Measurements from ENCODE around the gene WWOX. TPM values are rescaled to one million over a fixed set of nuclear protein-coding genes. Genes with fewer than 3 reads are reported as not detected.

WWOX gene
- total RNA-seq, 1 donor from 2014 or later: 28.2 TPM

GRCh38 chr16:78317564-78318240 lies 218.2 kb downstream of the WWOX start:
- no peak for DNase-seq (ENCODE audit: extremely low spot score, unreplicated experiment)
- H3K4me1 Mint-ChIP-seq (ENCODE audit: unreplicated experiment): peaks cover 34% of the 10 kb centered on the region
- no peaks in the 10 kb centered on the region for H3K9me3 Mint-ChIP-seq
- no peak overlapping the region for H3K4me3 Mint-ChIP-seq
- no peak for TF ChIP-seq CTCF (conservative IDR thresholded peaks at IDR 0.05)
- peaks cover 3% of the 10 kb centered on the region for H3K36me3 Mint-ChIP-seq
- H3K27ac Mint-ChIP-seq: no peak overlapping the region
- H3K27me3 Mint-ChIP-seq: peaks cover 26% of the 10 kb centered on the region

GRCh38 chr16:78321620-78322360 lies 222.3 kb downstream of the WWOX start:
- Mint-ChIP-seq H3K4me1 (ENCODE audit: unreplicated experiment) (peaks cover 62% of the 10 kb centered on the region), H3K36me3 (peaks cover 3% of the 10 kb centered on the region)

GRCh38 chr16:78323315-78323714 lies 223.9 kb downstream of the WWOX start:
- TF ChIP-seq CTCF (conservative IDR thresholded peaks at IDR 0.05): no peak
- Mint-ChIP-seq H3K9me3 (no peaks in the 10 kb centered on the region), H3K27ac (no peak overlapping the region), H3K4me1 (ENCODE audit: unreplicated experiment) (peaks cover 51% of the 10 kb centered on the region), H3K36me3 (peaks cover 3% of the 10 kb centered on the region), H3K27me3 (peaks cover 31% of the 10 kb centered on the region), H3K4me3 (no peak overlapping the region)
- DNase-seq (ENCODE audit: extremely low spot score, unreplicated experiment): no peak

More at GRCh38 chr16:78321620-78322360, 222.3 kb downstream of the WWOX start:
- Mint-ChIP-seq H3K27me3 (peaks cover 33% of the 10 kb centered on the region), H3K9me3 (no peaks in the 10 kb centered on the region), H3K27ac (peak overlapping the region; percentile 54), H3K4me3 (no peak overlapping the region)
- TF ChIP-seq CTCF (conservative IDR thresholded peaks at IDR 0.05): no peak
- no peak for DNase-seq (ENCODE audit: extremely low spot score, unreplicated experiment)

DNA sequence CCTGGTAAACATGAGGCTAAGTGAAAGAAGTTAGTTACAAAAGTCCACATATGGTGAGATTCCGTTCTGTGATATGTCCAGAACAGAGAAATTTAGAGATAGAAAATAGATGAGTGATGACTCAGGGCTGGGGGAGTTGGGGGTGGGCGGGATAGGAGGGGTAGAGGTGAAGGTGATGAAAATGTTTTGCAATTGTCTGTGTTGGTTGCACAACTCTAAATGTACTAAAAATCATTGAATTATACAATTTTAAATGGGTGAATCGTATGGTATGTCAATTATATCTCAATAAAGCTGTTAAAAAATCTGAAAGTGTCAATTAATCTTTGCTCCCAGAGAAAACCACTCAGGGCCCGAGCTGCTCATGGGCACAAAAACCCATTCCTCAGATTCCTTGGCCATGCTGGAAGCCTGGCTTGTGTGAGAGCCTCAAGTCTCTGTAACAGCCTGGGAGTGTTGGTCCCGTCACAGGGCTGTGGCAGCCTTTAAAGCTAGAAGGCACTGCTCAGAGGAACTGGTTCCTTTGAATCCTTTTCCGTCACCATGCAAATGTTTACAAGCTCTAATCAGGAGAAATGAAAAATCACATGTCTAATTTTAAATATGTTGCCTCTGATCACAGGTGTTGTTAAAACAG lies 225.3 kb downstream of the WWOX start:
- Mint-ChIP-seq H3K36me3 (no peaks in the 10 kb centered on the region), H3K9me3 (no peaks in the 10 kb centered on the region), H3K27ac (no peak overlapping the region), H3K27me3 (peaks cover 40% of the 10 kb centered on the region), H3K4me3 (no peak overlapping the region), H3K4me1 (ENCODE audit: unreplicated experiment) (peaks cover 51% of the 10 kb centered on the region)
- DNase-seq (ENCODE audit: extremely low spot score, unreplicated experiment): no peak
- TF ChIP-seq CTCF (conservative IDR thresholded peaks at IDR 0.05): no peak

DNA sequence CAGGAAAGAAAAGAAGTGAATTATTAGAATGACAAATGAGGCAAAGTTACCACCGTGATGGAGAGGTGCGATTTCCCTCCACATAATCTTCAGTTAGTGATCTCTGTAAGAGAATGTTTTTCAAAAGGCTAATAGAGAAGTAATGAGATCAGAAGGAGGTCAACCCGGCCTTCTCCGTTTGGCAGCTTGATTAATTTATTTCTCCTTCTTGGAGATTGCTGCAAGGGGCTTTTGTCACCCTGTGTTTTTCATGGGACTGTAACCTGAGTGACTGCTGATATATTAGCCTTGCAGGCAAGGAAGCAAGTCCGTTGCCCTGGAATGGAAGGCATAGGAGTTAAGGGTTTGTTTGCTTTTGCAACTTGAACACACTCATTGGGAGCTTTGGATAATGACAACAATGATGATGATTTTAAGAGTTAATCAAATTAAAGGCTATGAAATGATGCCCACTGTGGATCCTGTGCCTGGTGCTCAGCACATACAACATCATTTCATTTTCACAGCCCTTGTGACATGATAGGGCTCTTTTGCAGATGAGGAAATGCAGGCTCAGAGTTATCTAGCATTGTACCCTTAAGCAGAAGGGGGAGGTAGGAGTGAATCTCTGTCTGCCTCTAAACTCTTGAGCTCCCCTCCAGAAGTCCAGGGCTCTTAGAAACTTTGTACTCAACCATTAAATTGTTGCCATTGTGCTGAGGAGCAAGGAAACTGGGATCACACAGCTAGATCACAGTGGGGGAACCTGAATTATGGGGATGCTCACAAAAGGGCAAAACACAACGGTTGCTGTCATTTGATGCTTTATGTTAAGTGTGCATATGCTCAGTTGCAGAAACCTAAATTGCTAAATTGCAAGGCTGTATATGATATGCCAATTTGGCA lies 226.3 kb downstream of the WWOX start:
- peaks cover 40% of the 10 kb centered on the region for H3K27me3 Mint-ChIP-seq
- TF ChIP-seq CTCF (conservative IDR thresholded peaks at IDR 0.05): no peak
- H3K9me3 Mint-ChIP-seq: no peaks in the 10 kb centered on the region
- no peak for DNase-seq (ENCODE audit: extremely low spot score, unreplicated experiment)
- H3K4me1 Mint-ChIP-seq (ENCODE audit: unreplicated experiment): peaks cover 47% of the 10 kb centered on the region
- H3K27ac Mint-ChIP-seq: no peak overlapping the region
- H3K4me3 Mint-ChIP-seq: no peak overlapping the region
- no peaks in the 10 kb centered on the region for H3K36me3 Mint-ChIP-seq
